GM21526 (cell line): ENCODE measurements around the gene CPXM2.

Experiments used
- ATAC-seq: cut with Tn5 transposase; IDR thresholded peaks from one replicate; pipeline ENCODE4 v1.9.1; 2021; ENCODE audit warnings: moderate library complexity; ENCODE audit not compliant: unreplicated experiment, low FRiP score

Gene CPXM2

DNA sequence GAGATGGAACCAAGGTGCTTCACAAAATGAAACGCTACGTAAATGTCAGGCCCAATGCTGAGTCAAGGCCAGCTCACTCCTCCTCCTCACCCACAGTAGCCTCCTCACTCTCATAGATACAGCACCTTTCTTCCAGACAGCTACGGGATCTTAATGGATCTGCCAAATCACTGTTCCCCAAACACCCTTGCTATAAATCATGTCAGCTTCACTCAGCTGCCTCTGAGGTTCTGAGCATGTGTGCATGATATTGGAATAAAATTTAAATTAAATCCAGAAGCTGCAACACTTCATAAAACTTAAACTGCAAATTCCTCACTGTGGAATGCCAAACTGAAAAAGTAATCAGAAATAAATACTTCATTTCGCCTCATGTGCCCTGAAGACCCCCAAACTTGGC lies 14.7 kb upstream of the CPXM2 start:
- ATAC-seq = no peak

DNA sequence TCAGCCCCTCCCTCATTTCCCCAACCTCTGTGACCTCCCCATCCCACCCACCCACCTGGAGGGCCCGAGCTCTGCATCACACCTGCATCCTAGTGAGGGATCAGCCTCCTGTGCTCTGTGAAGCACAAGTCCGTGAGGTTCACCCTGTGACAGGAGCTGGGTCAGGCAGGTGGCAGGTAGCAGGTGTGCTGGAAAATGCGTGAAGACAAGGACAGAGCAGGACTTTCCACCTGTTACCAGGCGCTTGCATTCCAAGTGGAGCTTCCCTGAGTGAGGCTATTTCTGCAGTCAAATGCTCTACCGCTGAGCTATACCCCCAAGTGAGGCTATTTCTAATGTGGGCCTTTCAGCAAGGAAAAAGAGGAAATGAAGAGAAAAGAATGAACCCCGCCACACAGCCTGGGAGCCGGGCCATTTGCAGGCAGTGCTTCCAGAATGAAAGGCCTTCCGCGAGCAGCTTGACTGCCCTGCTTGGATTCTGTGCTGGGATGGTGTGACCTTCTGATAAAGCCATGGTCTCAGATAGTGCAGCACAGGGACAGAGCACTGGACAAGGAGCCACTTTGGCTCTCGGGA lies 13.3 kb upstream of the CPXM2 start:
- ATAC-seq = no peak

DNA sequence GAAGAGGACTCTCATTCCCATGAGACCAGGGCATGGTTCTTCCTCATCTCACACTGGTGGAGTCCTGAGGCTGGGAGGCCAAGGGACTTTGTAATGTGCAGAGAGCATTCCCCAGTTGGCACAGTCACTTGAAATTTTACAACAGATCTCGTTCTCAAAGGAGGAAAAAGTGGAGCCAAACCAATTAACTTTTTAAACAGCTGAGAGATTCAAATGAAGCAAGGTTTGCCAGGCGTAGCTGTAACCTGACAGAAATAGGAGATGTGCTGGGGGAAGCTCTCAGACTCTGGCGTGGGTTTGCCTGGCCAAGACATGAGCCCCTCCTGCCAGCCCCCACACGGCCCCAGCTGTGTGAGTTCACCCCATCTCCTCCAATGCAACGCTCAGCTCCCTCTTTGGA lies 12.0 kb upstream of the CPXM2 start:
- ATAC-seq = no peak

DNA sequence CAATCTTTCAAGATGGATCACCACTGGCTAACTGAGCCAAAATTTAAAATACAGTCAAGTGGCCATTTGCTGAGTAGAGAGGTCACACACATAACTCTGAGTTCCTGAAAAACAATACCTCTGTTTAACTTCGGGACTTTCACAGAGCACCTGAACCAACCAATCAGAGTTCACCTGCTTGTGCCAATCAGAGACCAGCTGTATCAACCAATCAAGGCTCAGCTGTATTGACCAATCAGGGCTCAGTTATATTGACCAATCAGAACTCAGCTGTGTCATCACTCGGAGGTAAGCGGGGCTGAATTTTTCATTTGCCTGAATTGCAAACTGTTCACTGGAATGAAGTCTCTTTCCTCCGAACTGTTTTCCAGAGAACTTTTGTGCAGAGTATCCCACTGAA lies 10.0 kb upstream of the CPXM2 start:
- no peak for ATAC-seq

DNA sequence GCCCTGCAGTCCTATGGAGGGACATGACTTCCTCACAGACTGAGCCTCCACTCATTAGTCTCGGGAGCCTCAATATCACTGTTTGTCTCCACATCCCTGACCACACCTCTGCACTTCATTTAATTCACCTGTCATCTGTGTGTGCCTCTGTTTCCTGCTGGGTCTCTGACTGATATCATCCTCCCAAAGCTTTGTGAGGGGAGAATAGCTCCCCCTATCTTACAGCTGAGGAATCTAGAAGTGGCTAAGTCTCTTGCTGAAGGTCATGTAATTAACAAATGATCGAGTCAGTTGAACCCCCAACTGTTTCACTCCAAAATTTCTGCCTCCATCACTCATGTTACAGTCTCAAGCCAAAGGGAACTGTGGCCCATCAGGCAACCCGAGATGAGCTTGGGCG lies 5.5 kb upstream of the CPXM2 start:
- no peak for ATAC-seq

DNA sequence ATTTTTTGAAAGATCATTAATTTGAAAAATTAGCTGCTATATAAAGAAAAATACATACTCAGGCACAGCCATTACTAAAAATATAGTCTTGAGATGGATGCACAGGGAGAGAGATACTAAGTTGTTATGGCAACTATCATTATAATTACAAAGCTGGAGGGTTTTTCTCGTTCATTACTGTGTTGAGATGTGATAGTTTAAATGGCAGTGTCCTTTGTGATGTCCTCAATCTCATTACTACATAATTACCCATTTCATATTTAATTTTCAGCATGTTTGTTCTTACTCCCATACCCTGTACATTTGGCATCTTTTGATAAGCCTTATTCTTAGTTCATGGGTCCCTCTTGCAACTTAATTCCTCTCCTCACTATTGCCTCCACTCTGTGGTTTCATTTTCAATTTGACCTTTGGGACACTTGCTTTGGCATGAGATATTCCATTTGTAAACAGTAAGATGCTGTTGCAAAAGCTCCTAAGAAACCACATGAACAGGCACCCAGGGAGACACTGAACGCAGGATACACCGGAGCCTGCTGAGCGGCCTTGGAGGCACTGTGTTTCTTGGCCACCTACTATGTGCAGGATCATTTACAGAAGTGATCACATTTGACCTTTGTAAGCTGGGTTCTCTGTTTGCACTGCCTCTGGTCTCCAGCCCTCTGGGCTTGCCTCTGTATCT lies 4.8 kb upstream of the CPXM2 start:
- ATAC-seq = no peak

DNA sequence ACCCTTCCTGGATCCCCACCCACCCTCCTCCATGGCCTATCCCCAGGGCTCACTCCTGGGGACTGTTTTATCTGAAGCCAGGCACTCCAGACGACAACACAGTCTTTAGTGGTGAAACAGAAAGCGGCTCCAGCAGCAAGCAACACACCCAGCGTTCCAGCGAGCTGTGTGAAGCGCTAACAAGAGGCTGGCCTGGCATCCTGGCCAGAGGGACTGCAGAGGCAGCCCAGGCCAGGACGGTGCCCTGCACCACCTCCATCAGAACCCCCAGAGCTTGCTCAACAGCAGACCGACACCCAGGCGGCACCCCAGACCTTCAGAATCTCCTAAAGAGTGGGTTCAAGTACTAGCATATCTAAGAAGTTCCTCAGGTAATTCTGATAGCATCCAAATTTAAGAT lies 2.0 kb upstream of the CPXM2 start:
- no peak for ATAC-seq

DNA sequence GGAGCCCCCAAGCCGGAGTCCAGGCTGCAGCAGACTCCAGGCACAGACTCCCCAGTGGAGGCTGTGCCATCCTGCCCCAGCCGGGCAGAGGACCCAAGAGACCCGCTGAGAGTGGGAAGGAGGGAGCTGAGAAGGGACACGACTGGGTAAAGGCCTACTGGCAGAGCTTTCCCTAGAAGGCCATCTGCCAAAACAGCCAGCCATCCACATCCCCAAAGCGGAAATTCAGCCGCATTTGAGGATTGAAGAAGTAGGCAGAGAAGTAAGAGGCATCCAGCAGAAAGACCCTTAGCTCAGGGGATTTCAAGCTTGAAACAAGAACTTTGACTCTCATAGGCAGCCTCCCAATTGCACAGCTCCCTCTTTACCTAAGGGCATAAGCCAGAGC lies 857 bp downstream of the CPXM2 start:
- ATAC-seq = no peak

DNA sequence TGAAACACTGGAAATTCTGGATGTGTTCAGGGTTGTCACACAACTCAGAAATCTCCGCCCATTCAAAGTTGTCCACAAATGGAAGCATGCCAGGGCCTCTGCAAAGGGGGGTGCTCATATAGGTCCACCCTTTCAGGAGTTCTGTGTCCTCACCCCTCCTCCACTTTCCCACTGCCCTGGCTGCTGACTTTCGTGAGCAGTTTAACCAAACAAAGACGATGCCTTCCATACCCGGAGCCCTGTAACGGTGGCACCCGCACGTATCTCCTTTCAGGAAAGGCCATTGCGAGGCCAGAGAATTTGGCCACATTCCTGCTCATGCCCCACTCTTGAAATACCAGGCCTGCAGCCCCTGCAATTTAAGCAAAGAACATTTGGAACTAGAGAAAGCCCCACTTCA lies 1.4 kb downstream of the CPXM2 start:
- no peak for ATAC-seq

DNA sequence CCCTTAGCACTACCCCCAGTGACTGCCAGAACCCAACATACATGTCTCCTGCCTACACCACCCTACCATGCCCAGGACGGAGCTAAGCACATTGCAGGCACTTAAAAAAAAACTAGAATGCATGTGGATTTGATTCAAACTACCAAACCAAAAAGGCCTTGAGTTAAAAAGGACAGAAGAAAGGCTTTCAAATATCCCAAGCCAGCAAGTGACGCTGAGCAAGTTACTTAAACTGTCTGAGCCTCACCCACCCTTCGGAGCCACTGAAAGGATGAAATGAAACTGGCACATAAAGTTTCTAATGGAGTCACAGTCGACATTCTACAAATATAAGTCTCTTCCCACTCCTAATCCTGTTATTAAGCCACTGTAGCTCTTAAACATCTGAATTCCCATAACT lies 1.8 kb downstream of the CPXM2 start:
- ATAC-seq = no peak

DNA sequence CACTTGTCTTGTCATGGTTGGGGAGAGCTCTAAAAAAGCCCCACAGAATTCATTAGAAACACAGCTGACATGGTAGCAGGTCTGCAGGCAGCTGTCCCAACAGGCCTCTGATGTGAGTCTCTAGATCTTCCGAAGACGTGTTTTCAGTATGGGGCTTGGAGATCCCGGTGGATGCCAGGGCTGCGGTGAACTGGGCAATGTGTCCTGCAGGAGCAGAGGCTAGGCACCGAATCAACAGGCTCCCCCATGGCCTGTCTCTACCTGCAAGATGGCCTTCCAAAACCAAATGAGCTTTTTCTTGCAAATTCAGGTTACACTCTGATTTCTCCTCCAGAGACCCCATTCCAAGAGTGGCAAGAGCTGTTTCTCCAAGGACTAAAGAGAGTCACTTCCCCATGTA lies 2.9 kb downstream of the CPXM2 start:
- ATAC-seq = no peak

DNA sequence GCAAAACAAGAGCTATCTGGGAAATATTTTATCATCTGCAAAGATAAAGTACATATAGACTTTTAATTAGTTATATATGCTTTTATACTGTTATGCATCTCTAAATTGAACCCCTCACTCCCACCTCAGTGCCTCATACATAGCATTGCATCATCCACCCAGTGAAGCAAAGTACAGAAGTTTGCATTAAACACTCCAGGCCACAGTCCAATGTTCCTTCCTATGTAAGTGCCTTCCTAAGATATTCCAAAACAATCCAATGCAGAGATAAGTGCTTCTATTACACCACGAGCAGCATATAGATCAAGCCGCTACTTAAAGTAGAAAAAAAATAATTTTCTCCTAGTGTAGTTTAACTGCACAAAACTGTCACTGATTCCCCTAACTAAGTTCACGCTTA lies 3.4 kb downstream of the CPXM2 start:
- no peak for ATAC-seq

DNA sequence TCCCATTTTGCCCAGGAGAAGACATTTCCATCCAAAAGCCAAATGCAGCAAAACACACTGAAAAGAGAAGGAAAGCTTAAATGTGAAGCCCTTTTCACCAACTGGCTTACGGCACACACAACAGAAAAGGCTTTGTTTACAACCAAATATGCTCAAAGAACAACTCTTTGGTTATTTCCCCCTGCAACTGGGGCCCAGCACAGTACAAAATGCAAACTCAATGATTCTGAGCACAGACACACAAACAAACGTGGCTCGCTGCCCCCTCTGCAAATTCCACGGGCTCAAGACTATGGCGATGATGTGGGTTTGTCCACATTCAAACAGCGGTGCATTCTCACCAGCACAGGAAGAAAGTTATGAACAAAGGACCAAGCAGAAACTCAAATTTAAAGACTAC lies 5.3 kb downstream of the CPXM2 start:
- ATAC-seq = no peak

DNA sequence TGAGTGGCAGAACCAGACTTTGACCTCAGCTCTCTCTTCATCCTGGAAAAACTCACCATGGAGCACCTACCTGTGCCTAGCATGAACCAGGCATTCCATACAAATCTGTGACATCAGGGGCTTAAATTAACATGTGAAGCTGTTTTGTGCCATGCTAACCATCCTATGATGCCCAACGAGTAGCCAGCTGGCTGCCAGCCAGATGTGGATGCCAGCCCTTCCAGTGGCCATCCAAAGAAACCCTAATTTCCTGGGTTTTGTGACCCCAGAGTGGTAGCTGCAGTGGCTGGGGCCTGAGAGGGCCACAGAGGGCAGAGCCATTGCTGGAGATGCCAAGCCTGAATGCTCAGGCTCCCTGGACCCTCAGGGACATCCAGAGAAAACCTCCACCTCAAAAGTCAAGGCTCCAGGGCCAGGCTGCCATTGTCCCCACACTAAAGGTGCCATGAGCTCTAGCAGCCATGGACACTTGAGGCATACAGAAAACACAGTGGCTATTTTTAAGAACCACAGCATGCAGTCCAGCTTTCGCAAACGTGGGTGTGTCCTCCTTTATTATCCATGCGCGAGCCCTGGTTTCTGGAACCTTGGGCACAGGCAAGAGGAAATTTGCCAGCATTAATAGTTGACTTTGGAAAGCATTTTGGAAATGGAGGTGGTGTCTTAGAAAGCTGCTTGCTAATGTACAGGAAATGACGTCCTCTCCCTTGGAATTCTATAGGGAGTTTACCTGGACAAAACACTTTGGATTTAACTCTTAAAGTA lies 6.0 kb downstream of the CPXM2 start:
- ATAC-seq = no peak

DNA sequence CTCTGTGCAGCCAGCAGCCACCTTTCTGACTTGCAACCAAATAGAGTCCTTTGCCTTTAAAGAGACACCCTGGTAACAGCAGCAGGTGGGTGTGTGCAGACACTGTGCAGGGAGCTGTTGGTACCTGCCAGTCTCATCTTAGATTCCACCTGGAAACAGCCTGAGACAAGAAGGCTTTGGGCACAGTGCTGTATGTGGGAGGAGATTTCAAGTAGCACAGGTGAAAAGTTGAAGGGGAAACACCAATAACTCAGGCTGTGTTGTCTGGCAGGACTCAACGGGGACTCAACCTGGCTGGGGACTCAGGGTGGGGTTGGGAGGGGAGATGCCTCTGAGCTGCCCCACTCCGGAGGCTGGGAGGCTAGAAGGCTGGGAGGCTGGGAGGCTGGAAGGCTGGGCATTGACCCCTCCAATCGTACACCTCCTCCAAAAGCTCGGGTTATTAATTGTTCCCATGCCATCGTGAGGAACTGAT lies 6.7 kb downstream of the CPXM2 start:
- ATAC-seq = no peak

DNA sequence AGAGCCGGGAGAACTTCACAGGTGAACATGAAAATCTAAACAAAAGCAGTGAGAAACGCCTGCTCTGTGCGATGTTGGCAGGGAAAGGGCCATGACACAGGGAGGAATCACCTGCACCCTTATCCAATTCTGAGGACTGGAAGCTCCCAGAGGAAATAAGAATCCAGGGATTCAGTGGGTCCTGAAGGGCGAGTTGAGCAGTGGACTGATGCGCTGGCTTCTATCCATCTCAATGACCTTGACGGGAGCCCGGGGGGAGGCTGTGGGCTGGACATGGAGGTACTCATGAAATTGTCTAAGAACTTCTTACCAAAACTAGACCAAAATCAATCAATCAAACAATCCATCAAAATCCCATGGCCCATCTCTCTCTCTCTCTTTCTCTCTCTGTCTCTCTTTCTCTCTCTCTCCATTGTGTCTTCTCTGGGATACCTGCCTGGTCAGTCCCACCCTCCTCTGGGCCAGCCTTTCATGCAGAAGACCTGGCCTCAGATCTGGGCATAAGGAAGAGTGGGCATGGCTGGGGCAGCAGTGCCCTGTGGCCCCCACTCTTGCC lies 7.2 kb downstream of the CPXM2 start:
- no peak for ATAC-seq

DNA sequence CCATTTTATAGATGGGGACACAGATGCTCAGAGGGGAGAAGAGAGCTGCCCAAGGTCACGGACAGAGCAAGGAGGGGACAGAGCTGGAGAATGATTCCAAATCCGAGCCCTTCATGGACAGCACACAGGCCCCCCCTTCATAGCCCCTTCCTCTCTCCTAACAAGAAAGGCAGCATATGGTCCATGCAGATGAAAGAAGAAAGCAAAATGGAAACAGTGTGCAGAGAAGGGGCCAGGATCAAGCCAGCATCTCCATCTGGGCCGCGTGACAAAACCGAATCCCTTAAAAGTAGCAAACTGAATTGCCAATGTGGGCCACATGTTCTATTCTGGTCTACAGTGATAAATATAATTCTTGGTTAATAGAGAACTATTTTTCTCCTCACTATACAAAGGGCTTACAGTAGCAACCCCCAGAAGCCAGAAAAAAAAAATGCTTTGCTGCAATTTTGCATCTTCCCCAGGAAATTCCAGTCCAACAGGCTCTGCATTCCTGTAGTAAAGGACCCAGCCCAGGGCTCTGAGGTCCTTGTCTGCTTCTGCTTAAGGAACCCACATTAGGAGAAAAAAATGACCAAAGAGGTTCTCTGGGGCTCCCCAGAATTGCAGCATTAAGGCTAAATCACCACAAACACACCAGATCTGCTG lies 7.8 kb downstream of the CPXM2 start:
- ATAC-seq = no peak

DNA sequence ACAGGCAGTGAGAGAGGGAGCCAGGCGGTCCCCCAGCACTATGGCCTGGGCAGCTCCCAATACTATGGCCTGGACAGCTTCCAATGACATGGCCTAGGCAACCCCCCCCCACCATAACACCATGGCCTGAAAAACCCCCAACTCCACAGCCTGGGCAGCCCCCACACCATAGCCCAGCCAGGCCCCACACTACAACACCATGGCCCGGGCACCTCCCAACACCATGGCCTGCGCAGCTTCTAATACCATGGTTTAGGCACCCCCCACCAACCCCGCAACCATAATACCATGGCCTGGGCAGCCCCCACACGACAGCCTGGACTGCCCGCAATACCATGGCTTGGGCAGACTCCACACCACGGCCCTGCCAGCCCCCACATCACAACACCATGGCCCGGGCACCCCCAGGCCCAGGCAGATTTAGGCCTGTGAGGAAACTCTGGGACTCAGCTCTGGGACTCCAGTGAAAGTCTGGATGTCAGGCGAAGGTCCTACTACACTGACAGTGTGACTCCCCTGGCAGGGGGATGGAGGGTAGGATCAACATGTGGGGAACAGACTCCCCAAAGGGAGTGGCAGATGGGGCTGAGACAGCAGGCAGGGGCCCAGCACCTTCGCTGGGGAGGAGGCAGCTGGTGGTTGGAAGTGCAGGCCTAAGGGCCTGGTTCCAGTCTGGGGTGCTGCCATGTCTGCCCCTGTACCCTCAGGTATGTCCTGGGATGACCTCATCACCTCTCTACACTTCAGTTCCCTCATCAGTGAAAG lies 8.7 kb downstream of the CPXM2 start:
- ATAC-seq = no peak

DNA sequence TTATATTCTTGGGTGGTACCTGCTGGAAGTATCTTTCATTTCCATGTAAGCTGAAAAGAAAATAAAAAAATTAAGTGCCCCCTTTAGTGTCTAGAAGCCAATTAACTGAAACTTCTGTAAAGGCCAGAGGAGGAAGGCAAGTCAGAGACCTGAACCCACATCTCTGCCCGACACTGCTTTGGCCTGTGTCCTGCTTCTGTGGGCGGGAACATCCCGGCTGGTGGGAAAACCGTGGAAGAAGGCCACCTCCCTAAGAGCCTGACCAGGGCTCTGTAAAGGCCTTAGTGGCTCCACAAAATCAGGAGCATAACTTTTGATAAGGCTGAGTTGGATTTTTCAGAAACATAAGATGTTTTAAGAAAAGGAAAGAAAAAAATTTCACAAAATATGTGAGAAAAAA lies 9.4 kb downstream of the CPXM2 start:
- ATAC-seq = no peak

DNA sequence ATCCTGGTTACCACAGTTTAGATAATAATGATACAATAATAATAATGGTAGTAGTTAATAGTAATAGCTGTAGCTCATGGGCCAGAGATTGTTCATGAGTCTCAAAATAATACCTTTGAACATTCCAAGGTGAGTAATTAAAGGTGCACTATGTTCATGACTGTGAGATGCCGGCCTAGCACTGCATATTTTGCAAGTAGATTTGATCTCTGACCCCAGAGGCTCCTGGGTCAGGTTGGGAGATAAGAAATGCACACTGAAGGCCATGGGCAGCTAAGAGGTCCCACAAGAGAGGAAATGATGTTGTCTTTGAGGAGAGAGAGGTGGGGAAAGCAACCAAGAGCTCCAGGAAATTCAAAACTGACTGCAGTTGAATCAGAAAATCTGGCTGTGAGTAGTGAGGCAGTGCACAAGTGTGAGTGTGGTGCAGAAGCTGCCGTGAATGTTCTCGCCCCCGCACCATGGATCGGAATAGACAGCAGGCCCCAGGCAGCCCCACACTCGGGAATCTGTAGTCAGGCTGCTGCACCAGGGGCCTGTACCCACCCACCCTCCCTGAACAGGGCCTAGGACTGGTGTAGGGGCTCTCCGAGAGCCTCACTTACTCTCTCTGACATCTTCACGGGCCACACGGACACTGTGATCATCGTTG lies 11.9 kb downstream of the CPXM2 start:
- ATAC-seq = no peak
